Left ventricle myocardium superior (tissue), 1 donor: Measurements from ENCODE around the gene TIGD2. TPM values are rescaled to one million over a fixed set of nuclear protein-coding genes. Genes with fewer than 3 reads are reported as not detected.
A peak's percentile ranks its signal among the peaks of the same experiment; 100 is the strongest.
"Not testable (repeated sequence)": the region's sequence is repeated elsewhere in the genome, so short reads cannot be mapped to it uniquely, and the experiment has no call there.

Experiments
- ATAC-seq: fragments of 200-7000 bp; cut with Tn5 transposase; one replicate; pipeline ENCODE4 v1.9.1; 2020; ENCODE audit warnings: mild to moderate bottlenecking, moderate library complexity
- DNase-seq: peaks from one replicate; pipeline ENCODE4 v3.0.0-alpha.2; 2020
- intact Hi-C: fragments of 100-400 bp; cut with micrococcal nuclease; formaldehyde crosslinking; loops from one replicate; pipeline ENCODE4 v1.11.0; 2022
- total RNA-seq: library from RNA; stranded (reverse); fragmentation: NEBNext Ultra II Directional; extraction: Animal tissue kit (Norgen Biotek cat#: 25700); gene quantifications from one replicate; pipeline ENCODE4 v1.2.1, GENCODE V29; 2021
- donor health status: DM: no; HTN: yes; CAD: no; lungs with severe emphysema.

TIGD2 gene
- total RNA-seq, 1 donor from 2014 or later = 2.4 TPM

DNA sequence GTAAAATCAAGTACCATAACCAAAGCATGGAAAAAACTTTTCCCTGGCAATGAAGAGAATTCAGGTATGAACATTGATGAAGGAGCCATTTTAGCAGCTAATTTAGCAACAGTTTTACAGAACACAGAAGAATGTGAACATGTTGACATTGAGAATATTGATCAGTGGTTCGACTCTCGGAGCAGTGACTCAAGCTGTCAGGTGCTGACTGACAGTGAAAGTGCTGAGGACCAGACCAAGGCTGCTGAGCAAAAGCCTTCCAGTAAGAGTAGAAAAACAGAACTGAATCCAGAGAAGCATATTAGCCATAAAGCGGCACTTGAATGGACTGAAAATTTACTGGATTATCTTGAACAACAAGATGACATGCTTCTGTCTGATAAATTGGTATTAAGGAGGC is 2.8 kb downstream of the TIGD2 start:
- intact Hi-C loops = no loop called here
- ATAC-seq = no peak

DNA sequence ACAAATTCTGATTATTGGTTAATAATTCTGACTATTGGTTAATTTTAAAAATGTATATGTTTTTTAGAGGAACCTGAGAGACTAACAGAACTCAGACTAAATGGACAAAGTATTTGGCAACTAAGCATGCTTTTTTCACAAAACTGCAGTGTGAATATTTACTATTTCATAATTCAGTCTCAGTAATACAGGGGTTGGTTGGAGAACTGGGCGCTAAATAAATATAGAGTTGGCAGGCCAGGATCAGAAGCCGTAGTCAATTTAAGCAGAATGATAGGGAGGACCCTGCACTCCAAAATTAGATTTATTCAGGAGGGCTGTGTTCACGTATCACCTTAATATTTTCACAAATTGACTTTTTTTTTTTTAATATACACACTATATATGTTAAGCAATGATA is 5.8 kb downstream of the TIGD2 start:
- ATAC-seq = no peak
- no peak for DNase-seq
- intact Hi-C loops = no loop called here

More for the DNA sequence above, 2.8 kb downstream of the TIGD2 start:
- no peak for DNase-seq

DNA sequence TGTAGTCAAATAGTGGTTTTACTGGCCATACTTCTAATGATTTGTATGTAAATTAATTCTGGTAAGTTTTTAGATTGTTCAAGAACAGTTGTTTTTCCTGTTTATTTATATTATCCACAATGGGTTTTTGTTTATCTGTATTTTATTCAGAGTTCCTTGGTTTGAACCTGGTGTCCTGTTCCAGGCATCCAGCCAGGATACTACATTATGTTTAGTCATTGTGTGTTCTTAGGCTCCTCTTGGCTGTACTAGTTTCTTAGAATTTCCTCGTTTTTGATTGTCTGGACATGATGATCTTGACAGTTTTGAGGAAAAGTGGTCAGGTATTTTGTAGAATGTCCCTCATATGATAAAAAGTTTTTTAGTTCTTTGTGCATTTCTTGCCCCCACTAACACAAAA is 7.8 kb downstream of the TIGD2 start:
- intact Hi-C loops = no loop called here
- ATAC-seq = no peak

DNA sequence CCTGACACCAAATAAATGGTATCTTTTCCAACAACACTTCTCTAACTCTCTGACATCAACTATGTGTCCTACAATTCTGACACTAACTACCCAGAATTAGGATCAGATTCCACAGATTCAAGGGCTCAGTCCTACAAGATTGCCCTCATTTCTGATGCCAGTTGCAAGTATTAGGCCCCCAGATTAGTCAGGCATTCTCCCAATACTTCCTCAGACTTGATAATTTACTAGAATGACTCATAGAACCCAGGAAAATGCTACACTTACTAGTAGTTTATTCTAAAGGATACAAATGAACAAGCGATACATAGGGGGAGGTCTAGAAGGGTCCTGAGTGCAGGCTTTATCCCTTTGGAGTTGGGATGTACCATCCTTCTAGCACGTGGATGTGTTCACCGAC is 8.5 kb downstream of the TIGD2 start:
- no peak for ATAC-seq
- no peak for DNase-seq
- intact Hi-C loops = no loop called here

More for the DNA sequence above, 7.8 kb downstream of the TIGD2 start:
- DNase-seq = no peak

- ATAC-seq (no peak), DNase-seq (no peak)
- intact Hi-C loops = no loop called here
Observed at GRCh38 chr4:89121387-89122068, 10.2 kb downstream of the TIGD2 start.

GRCh38 chr4:89123451-89123851 is 12.1 kb downstream of the TIGD2 start:
- ATAC-seq (no peak), DNase-seq (no peak)
- intact Hi-C loops = no loop called here

DNA sequence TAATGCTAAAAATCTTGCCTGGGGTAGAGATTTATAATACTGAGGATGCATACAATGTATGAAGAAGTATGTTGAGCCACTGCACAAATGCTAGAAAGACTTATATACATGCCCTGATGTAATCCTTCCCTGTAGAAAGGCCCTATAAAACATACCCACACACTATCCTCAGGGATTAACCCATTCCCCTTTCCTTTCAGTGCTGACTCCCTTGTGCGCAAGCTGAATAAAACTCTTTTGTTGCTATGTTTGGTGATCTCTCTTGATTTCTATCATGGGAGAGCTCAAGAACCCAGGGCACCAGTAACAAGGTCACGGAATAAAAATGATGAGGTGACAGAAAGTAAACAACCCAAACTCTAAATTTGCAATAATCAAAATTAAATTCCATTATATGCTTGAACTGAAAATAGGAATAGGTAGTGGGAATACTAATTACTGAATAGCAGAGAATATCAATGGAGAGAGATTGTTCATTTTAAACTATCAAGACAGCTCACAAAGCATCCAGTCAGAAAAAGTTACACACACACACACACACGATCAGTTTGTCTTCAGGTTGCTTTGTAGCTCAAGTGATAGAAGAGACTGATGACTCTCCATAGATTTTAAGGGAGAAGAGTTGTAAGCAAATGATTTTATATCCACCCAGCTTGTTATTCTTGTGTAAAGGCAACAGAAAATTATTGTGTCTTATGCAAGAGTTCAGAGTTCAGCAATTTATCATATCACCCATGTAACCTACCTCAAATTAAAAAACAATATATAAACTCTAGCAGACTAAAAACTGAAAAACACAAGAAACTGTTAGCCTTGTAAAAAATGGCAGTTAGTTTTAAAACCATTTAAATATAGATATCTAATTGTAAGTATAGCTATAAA is 14.8 kb downstream of the TIGD2 start:
- no peak for DNase-seq
- ATAC-seq = no peak
- intact Hi-C loops = no loop called here

DNA sequence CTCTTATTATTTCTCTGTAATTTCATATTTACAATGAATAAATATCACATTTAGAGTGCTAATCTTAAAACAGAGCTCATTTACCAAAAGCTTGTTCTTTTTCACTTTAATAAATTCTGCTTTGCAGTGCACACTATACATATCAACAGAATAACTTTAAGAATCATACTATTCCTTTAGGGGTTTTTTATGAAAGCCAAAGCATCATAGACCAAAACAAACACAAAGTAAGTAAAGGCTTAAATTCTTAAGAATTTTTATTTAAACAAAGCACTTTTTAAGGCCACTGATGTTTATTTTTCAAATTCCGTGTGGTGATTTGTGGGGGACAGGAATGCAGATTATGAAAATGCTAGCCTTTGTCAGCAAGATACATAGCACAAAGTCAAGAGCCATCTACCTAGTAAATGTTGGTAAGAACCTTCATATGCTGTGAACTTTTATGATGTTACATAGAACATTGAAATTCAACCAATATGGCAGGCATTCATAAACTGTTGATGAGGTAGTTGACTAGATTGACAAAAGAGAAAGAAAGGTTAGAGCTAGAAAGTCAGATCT is 17.8 kb downstream of the TIGD2 start:
- intact Hi-C loops = no loop called here
- DNase-seq (no peak), ATAC-seq (no peak)

- ATAC-seq = peak; percentile 65
- intact Hi-C loops = no loop called here
- DNase-seq = no peak
Observed at GRCh38 chr4:89134775-89135319, 23.5 kb downstream of the TIGD2 start.

- ATAC-seq (no peak), DNase-seq (no peak)
- intact Hi-C loops = no loop called here
Observed at GRCh38 chr4:89136525-89136924, 25.2 kb downstream of the TIGD2 start.

DNA sequence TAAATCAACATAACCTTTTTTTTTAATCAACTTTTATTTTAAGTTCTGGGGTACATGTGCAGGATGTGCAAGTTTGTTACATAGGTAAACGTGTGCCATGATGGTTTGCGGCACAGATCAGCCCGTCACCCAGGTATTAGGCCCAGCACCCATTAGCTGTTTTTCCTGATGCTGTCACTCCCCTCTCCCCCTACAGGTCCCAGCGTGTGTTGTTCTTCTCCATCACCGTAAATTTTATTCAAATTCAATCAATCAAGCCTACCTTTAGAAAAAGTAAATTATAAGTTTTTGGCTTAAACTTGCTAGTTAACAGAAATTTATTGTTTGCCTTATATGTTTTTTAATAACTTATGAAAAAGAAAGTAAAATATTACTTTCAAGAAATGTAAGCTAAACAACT is 25.9 kb downstream of the TIGD2 start:
- DNase-seq = no peak
- intact Hi-C loops = no loop called here
- ATAC-seq = no peak

- ATAC-seq (no peak), DNase-seq (no peak)
- intact Hi-C loops = no loop called here
Observed at GRCh38 chr4:89137695-89138094, 26.4 kb downstream of the TIGD2 start.

- ATAC-seq (no peak), DNase-seq (no peak)
- intact Hi-C loops = no loop called here
Observed at GRCh38 chr4:89140168-89140759, 28.9 kb downstream of the TIGD2 start.

- intact Hi-C loops = no loop called here
- DNase-seq (no peak), ATAC-seq (no peak)
Observed at GRCh38 chr4:89142691-89143669, 31.6 kb downstream of the TIGD2 start.

GRCh38 chr4:89144652-89145051 is 33.3 kb downstream of the TIGD2 start:
- intact Hi-C loops, DNase-seq, ATAC-seq: not testable (repeated sequence)

DNA sequence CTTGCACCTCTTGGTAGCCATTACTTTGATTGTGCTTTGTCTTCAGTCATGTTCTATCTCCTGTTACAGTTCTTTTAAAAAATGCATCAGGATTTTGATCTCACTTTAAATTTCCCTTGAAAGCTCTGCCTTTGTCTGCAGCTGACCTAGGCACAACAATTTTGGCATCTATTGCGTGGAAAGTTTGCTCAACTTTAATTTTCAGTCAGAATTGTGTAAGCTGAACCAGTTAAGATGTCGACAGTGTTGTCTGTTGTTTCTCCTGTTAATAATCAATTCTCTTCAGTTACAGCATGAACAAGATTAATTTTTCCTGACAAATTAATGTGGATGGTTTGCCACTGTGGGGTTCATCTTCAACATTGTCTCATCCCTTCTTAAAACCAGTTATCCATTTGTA is 34.9 kb downstream of the TIGD2 start:
- ATAC-seq (no peak), DNase-seq (no peak)
- intact Hi-C loops = no loop called here

DNA sequence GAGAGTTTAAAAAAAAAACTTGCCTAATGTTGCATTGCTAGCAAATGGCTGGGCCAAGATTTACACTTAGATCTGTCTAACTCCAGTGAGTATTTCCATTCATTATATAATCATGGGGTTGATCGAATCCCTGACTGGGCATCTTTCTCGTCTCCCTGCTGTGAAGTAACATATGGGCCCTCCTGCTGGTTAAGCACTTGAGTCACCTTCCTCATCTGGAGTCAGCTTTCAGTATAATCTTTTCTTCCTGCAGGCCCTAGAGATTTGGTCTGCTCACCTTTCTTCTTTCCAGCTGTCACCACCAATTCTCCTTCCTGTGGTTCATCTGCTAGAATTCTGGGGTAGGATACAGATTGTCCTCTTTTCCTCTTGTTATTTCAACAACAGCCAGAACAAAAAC is 41.6 kb downstream of the TIGD2 start:
- intact Hi-C loops = no loop called here
- ATAC-seq = no peak
- no peak for DNase-seq

DNA sequence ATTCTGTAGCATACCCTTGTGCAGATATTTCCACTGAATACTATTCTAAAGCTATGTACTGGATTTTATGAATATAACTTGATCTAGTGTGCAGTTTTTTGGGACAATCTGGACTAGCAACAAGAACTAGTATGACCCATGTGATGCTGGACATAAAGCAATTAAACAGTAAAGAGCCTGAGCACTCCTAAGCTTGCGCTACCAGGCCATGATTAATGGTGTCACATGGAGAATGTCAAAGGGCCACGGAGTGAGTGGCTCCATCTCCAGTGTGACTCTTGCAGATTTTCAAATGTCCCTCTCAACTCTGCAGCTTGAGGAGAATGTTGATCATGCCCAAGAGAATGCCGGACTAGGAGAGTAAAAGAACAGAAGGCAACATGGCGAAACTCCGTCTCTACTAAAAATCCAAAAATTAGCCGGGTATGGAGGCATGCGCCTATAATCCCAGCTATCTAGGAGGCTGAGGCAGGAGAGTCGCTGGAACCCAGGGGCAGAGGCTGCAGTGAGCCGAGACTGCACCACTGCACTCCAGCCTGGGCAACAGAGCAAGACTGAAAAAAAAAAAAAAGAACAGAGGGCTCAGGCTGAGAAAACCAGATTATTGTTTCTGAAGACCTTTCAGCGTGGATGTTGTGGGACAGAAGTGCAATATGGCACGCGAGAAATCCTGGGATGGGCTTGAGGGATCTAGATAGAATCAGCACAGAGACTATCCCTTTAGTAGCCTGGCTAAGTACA is 45.0 kb downstream of the TIGD2 start:
- intact Hi-C loops = no loop called here
- DNase-seq (no peak), ATAC-seq (no peak)
